HG03520 (cell line): Measurements from ENCODE around the gene FCN1.

ENCODE experiments used
- ATAC-seq: cut with Tn5 transposase; IDR thresholded peaks from one replicate; pipeline ENCODE4 v1.9.1; 2021; ENCODE audit warnings: mild to moderate bottlenecking, moderate library complexity; ENCODE audit not compliant: unreplicated experiment

Gene FCN1

GRCh38 chr9:134915046-134915985 lies 2.4 kb downstream of the FCN1 start:
- no peak for ATAC-seq

GRCh38 chr9:134914501-134914834 lies 3.2 kb downstream of the FCN1 start:
- no peak for ATAC-seq

DNA sequence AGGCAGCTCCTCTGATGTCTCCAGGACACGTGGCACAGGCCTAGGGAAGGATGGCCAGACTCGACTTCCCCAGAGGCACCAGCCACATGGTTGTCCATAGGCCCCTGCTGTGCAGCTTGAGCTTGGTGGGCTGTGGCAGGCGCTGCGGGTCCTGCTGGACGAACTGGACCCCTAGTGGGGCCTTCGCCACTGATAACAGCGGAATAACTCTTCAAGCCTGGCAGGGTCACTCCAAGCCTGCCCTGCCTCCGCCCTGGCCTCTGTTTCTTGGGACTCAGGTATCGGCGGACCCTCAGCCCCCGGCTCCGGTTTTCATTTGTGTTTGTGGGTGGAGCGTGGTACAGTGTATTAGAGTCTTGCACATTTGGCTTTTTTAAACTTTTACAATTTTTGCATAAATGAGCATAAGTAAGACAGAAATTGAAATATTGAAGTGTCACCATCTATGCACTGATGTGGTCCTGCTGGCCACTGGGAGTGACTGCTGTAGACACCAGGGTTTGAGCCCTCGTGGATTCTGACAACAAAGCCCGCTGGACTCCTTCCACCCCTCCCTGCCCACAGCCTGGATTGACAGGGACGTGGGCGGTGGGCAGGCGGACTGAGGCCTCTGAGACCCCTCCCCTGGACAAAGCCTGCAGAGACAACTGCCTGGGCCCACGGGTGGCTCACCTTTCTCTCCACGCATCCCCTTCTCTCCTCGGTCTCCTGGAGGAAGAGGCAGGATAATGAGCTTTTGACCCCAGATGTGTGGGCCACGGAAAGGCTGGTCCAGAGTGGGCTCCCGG lies 3.8 kb downstream of the FCN1 start:
- no peak for ATAC-seq

- no peak for ATAC-seq
These were observed 4.5 kb downstream of the FCN1 start for GRCh38 chr9:134913041-134913712.

DNA sequence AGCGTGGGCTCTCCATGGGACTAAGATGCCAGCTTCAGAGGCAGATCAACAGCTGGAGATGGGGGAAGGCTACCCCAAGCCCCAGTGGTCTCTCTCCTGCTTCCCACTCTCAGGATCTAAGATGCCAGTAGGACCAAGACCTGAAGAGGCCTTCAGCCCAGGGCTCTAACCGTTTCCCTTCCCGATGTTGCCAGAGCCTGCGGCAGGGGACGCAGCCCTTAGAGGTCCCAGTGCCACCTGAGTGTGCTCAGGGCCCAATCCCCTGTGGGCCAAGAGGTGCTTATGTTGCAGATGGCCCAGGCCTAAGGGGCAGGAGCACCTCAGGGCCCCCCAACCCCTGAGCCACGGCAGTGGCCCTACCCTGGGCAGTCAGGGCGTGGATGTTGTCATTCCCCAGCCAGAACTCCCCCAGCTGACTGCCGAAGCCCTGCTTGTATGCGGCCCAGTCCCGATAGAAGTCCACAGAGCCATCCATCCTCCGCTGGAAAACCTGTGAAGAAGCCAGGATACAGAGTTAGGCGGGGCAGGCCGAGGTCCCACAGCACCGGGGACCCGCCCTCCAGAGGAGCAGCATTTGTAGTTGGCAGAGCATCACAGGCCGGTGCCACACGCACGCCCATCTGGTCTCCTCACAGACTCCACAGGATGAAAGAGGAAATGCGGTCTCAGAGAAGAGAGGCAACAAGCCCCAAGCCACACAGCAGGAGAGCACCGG lies 5.4 kb downstream of the FCN1 start:
- no peak for ATAC-seq

DNA sequence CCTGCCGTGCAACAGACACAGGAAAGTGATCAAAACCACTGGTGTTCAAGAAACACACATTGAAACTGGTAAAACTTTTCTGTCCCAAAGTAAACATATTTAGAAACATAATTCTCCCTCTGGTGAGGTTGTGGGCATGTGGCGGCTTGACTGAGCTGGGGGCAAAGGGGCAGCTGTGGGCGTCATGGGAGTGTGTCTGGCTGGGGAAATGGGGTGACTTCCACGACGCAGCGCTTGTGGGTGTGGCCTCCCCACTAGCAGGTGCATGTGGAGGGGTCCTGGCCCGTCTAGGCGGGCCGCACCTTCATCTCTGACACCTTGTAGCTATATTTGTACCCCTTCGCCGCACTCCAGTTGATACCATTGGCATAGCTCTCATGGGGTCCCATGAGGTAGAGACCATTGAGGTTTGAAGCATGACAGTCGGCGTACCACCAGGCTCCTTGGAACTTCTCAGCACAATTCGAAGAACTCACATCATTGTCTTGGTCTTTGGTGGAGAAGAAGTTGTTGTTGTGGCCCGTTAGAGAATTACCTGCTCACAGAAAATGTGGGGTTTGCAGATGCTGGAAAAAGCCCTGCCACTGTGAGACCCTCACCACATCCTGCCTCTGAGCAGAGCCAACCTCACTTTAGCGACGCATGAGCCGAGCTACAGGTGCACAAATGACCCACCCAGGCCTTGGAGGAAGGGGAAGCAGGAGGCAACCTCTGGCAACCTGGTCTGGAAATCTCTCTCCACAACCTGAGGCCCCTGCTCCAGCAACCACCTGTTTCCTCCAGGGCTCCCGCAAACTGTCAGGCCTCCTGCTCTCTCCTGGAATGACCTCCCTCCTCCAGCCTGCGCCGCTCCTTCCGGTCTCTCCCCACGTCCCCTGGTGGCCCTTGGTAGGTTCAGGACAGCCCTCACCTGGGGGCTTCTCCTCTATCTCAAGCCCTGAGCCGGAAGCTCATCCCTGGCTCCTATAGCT lies 7.9 kb downstream of the FCN1 start:
- no peak for ATAC-seq

- ATAC-seq = no peak
These were observed 9.0 kb downstream of the FCN1 start for GRCh38 chr9:134908524-134909309.

DNA sequence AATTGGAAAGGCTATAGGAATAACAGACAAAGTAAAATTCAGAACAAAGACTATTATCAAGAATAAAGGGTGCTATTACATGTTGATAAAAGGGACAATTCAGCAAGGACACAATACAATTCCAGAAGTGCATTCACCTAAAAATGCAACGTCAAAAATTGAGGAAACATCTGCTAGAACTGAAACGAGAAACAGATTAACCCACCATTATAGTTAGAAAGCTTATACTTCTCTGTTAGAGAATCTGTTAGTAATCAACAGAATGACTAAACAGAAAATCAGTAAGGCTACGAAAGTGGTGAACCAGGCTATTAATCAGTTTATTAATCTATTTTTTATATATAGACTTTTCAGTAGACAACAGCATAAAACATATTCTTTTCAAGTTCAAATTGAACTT lies 14.8 kb downstream of the FCN1 start:
- ATAC-seq = no peak

- ATAC-seq = no peak
These were observed 17.9 kb downstream of the FCN1 start for GRCh38 chr9:134899818-134900217.

DNA sequence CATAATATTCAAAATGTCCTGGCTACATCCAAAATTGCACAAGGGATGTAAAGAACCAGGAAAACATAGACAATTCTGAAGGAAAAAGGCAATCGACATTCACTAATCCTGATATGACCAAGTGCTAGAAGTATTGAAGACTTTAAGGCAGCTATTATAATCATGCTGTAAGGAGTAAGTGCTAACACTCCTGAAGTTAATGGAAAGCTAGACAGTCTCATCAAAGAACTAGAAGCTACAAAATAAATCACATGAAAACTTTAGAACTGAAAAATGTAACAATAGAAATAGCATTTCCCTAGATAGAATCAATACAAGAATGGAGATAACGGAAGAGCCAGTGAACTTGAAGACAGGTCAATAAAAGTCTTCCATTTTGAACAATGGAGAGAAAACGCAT lies 18.5 kb downstream of the FCN1 start:
- ATAC-seq = no peak

GRCh38 chr9:134898319-134898718 lies 19.4 kb downstream of the FCN1 start:
- ATAC-seq = no peak

- no peak for ATAC-seq
These were observed 20.0 kb downstream of the FCN1 start for GRCh38 chr9:134897584-134898170.

DNA sequence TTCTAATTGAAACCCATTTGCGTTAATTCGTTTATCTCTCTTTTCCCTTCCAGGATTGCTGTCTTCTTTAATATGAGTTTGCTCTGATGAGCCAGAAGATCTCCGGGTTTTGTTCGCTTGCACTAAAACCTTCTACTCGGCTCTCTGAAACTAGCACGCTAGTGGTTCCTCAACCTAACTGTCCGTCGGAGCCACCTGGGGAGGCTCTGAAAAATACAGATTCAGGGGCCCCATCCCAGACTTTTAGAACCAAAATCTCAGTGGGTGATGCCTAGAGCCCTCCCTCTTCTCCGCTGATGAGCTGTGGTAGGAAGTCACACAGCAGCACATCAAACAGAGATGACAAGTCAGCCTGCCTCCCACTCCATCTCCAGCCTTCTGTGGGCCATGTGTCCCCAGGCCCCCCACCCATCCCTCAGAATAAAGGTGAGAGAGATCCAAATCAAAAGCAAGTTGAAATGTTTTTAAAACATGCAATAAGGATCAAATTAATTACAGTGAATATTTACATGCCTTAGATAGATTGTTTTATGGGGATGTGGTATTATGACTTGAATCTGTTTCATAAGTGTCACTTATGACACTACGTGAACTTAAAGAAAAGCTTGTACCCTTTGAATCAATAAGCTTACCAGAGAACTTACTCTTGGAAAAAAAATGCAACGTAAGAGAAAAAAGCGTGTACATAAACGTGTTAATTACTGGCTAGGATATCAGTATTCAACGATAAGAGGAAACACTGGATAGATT lies 20.7 kb downstream of the FCN1 start:
- no peak for ATAC-seq

- ATAC-seq = no peak
These were observed 21.5 kb downstream of the FCN1 start for GRCh38 chr9:134895908-134896833.

DNA sequence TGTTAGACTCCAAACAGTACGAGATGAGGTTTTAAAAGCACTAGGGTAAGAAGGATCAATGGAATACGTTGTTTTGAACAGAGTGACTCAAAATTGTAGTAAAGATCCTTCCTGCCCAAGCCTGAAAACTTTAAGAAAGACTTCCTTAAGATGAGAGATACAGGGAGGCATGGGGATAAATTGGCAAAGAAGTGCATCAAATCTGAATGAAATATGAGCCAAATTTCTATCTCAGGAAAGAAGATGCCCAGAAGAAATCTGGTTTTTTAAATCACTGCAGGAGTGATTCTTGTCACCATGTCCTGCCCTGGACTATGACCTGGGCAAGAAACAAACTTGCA lies 22.2 kb downstream of the FCN1 start:
- ATAC-seq = no peak

GRCh38 chr9:134895097-134895496 lies 22.6 kb downstream of the FCN1 start:
- ATAC-seq = no peak
